ENCODE data around the gene PSMA4. TPM values are rescaled to one million over a fixed set of nuclear protein-coding genes. Genes with fewer than 3 reads are reported as not detected.
"Not testable (repeated sequence)": the region's sequence is repeated elsewhere in the genome, so short reads cannot be mapped to it uniquely, and the experiment has no call there.

The PSMA4 gene
- total RNA-seq, 1 experiment from 2014 or later, result 167 TPM

- no peak for DNase-seq (ENCODE audit: low spot score)
Observed at GRCh38 chr15:78551902-78552301, 11.7 kb downstream of the PSMA4 start.

DNA sequence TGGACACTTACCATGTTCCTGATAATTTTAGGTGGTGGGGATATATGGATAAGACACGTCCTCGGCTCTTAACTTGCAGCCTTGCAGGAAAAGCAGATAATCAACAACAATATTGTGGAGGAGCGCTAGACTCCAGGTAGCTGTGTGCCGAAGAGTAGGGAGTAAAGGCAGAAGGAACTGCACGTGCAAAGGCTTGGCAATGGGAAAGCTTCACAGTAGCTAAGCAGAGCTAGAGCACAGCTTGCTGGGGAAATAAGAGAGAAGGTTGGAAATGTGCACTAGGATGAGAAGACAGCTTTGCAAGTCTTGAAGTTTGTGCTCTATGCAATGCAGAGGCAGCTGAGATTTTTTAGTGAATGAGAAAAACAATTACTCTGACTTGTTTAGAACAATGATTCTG lies 12.4 kb downstream of the PSMA4 start:
- no peak for DNase-seq (ENCODE audit: low spot score)

DNA sequence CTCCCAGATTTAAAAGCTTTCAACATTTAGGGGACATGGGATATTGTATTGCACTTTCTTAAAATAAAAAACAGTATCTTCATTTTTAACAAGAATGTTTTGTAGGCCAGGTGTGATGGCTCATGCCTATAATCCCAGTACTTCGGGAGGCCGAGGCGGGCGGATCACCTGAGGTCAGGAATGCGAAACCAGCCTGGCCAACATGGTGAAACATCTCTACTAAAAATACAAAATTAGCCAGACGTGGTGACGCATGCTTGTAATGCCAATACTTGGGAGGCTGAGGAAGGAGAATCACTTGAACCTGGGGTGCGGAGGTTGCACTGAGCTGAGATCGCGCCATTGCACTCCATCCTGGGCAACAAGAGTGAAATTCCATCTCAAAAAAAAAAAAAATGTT lies 20.0 kb downstream of the PSMA4 start:
- not testable (repeated sequence) for DNase-seq (ENCODE audit: low spot score)

GRCh38 chr15:78561490-78561889 lies 21.2 kb downstream of the PSMA4 start:
- DNase-seq (ENCODE audit: low spot score), result no peak

DNA sequence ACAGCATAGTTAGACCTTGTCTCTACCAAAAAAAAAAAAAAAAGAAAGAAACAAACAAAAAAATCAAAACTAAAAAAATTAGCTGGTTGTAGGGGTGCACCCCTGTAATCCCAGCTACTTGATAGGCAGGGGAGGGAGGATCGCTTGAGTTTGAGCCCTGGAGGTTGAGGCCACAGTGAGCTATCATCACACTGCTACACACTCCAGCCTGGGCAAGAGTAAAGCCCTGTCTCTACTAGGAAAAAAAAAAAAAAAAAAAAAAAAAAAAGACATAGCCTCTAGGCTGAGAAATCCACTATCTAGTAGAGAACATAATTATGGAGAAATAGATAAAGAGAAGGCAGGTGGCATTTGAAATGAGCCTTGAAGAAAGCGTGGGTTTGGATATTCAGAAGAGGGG lies 22.8 kb downstream of the PSMA4 start:
- DNase-seq (ENCODE audit: low spot score), result no peak

DNA sequence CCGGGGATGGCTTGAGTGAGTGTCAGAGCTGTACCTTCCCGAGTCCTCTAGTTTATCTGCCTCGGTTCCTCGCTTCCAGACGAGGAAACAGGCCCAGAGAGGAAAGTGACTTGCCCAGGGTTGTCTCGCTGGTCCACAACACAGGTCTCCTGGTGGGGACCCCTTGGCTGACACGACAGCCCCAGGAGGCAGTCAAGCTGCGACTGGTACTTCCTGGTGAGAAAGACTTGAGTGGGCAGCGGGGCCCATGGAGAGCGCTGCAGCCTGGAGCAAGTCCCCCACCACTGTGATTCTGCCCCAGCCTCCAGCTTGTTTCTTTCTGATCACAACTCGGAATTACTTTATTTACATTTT lies 24.5 kb downstream of the PSMA4 start:
- no peak for DNase-seq (ENCODE audit: low spot score)

DNA sequence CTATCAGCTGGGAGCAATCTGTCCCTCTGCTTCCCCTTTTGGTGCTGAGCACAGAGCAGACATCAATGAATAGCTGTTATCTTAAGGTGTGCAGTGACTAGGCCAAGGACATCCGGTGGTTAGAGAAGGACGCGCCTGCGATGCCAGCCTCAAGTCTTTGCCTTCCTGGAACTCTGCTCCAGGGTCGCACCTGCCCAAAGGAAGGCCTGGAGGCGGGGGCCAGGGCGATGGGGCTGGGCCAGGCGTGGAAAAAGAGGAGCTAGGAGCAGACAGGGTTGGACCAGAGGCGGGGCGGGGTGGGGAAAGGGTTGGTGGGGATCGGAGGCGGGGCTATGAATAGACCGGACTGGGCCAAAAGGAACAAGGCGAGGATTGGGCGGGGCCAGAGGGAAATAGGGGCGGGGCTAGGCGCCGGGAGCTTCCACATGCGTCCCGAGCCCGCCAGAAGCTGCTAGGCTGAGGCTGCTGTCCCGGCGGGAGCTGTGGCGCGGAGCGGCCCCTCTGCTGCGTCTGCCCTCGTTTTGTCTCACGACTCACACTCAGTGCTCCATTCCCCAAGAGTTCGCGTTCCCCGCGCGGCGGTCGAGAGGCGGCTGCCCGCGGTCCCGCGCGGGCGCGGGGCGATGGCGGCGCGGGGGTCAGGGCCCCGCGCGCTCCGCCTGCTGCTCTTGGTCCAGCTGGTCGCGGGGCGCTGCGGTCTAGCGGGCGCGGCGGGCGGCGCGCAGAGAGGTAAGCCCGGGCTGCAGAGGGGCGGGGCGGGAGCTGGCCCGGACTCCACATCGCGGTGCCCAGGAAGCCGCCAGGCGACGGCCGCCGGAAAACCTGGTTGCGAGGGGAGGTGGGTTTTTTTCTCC lies 25.1 kb downstream of the PSMA4 start, which contains the start of gene CHRNA5:
TSS of gene CHRNA5 (plus strand) at position 424 of the 854 bp plus-strand sequence. CDS start at position 624, 200 bp downstream.
- DNase-seq (ENCODE audit: low spot score), result peak; percentile 99

DNA sequence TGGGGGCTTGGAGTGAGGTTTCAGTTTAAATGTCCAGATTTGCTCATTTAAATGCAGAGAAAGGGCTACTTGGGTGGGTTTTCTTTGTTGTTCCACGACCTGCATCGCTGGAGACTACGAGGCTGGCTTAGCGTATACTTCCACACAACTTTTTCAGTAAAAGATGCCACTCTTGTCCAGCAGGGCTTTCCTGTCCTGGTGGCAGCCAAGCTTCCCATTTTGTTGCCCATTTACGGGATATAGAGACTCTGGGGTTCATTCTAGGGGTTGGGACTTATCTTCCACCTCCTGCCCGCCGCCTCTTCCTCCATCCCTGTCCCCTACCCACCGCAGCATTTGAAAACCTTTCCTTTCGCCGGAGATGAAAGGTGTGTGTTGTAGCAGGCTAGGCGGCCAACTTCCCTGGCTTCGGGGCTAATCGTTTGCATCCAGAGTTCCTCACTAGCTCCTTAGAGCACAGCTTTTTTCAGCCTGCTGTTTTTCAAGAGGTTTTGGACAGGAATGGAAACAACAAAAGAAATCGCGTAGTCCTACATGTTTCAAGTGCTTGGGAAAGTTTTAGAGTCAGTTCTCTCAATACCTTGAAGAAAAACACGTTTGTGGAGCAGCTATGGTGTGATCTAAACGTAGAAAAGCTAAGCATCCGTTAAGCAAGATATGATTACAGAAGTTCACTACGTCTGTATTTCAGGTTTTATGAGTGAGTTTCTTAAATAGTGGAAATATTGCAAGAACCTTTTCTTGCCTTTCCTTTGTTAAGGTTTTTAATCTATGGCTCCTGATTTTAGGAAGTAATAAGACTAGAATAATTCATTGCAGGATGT lies 25.9 kb downstream of the PSMA4 start:
- DNase-seq (ENCODE audit: low spot score), result peak; percentile 86

- peak; percentile 71 for DNase-seq (ENCODE audit: low spot score)
Observed at GRCh38 chr15:78567531-78567930, 27.3 kb downstream of the PSMA4 start.

DNA sequence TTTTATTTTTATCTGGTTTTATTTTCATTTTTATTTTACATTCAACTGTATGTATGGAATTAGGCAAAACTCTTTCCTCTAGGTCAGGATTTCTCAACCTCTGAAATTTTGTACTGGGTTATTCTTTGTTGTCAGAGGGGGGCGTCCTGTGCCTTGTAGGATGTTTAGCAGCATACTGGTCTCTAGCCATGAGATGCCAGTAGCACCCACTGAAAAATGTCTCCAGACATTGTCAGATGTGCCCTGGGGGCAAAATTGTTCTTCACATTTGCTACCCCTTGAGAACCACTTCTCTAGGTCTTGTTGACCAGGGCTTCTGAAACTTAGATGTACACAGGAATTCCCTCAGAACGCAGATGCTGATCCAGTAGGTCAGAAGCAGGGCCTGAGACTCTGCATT lies 30.5 kb downstream of the PSMA4 start:
- no peak for DNase-seq (ENCODE audit: low spot score)

- no peak for DNase-seq (ENCODE audit: low spot score)
Observed at GRCh38 chr15:78571382-78571781, 31.1 kb downstream of the PSMA4 start.

DNA sequence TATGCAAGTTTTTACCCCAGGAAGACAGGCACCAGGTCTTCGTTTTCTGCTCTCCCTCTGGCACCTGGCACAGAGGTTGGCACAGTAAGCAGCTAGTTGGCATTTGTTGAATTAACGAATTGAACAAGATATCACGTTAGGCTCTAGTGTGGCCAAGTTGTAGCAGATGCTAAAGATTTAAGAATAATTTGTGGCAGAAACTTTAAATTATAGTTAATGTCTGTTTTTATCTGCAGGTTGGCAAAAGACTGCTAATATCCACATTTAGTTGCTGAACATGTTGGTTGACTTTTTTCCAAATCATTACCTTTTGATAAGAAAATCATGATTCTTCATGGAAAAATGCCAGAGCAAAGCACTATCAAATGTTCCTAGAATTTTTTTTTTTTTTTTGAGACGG lies 33.2 kb downstream of the PSMA4 start:
- no peak for DNase-seq (ENCODE audit: low spot score)

GRCh38 chr15:78574944-78575343 lies 34.7 kb downstream of the PSMA4 start:
- DNase-seq (ENCODE audit: low spot score), result no peak

- no peak for DNase-seq (ENCODE audit: low spot score)
Observed at GRCh38 chr15:78597583-78597982, 57.3 kb downstream of the PSMA4 start.

DNA sequence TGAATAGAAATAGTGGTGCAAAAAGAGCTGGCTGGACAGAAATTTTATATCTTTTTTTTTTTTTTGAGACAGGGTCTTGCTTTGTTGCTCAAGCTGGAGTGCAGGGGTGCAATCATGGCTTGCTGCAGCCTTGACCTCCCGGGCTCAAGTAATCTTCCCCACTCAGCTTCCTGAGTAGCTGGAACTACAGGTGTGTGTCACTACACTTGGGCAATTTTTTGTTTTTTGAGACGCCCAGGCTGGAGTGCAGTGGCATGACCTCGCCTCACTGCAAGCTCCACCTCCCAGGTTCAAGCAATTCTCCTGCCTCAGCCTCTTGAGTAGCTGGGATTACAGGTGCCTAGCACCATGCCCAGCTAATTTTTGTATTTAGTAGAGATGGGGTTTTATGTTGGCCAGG lies 58.1 kb downstream of the PSMA4 start:
- DNase-seq (ENCODE audit: low spot score), result no peak

DNA sequence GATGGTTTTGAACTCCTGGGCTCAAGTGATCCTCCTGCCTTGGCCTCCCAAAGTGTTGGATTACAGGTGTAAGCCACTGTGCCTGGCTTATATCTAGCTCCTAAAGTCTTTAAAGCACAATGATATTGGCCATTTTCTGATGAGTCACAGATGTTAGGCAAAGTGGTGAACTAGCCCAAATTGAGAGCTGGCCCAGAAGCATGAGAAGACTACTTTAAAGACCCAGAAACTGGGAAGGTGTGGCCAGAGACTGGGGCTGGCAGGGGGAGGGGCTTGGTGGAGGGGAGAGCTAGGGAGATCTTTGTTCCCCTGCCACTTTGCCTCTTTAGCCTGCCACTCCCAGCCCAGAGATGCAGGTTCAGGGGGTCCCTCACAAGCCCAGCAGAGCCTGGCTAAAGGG lies 58.9 kb downstream of the PSMA4 start:
- no peak for DNase-seq (ENCODE audit: low spot score)

Small RNA genes lying within 50 kb of the gene (small RNA-seq; reads per million reads assigned to genes)
- not detected for gene AC067863.2

Other genes starting within 250 kb of the PSMA4 start
- 64.0 and 74.8 TPM in 2 replicates for gene SKIC8, start 240.8 kb upstream of the PSMA4 start, total RNA-seq (2014; rRNA removed; shearing (Covaris generic))
- not detected in 2 replicates for gene CRABP1, start 200.1 kb upstream of the PSMA4 start, total RNA-seq (2014; rRNA removed; shearing (Covaris generic))
- 12.2 and 13.0 TPM in 2 replicates for gene IREB2, start 102.2 kb upstream of the PSMA4 start, total RNA-seq (2014; rRNA removed; shearing (Covaris generic))
- gene HYKK, start 32.9 kb upstream of the PSMA4 start, total RNA-seq (2014; rRNA removed; shearing (Covaris generic)), result 4.4 and 7.1 TPM in 2 replicates
- 14.3 and 14.9 TPM in 2 replicates for gene CHRNA5, start 25.1 kb downstream of the PSMA4 start, total RNA-seq (2014; rRNA removed; shearing (Covaris generic))
- not detected in 2 replicates for gene CHRNA3, start 80.6 kb downstream of the PSMA4 start, total RNA-seq (2014; rRNA removed; shearing (Covaris generic))
- gene CHRNB4, start 100.8 kb downstream of the PSMA4 start, total RNA-seq (2014; rRNA removed; shearing (Covaris generic)), result 0.03 TPM in 1 of 2 replicates, not detected in the other

Measured in HT-29 (cell line).